GM11168 (cell line): ENCODE measurements around the gene THBS1.

Experiments
- in situ Hi-C: fragments of 300-500 bp; cut with MboI; formaldehyde crosslinking; loops from one replicate; pipeline ENCODE4 v1.12.0; 2022; ENCODE audit warnings: low sequenced_read_pairs; ENCODE audit not compliant: unreplicated experiment

THBS1 gene

GRCh38 chr15:39624806-39625205, 43.9 kb downstream of the THBS1 start:
- in situ Hi-C loops: no loop called here

DNA sequence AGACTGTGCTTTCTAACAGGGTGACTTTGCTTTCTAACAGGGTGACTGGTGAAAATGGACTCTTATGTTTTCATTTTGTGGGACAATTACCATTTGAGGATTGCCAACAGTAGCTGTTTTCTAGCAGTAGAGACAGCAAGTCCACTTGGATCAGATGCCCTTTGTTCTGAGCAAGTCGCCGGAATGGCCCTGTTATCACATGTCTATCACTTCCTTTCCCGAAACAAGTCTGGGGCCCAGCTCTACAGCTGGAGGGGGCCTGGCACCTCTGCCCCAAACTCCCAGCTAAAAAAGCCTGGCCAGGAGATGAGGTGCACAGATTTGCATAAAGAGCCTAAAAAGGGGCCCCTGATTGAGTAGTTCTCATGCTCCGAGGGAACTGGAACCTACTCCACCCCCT, 44.6 kb downstream of the THBS1 start:
- in situ Hi-C loops: no loop called here

- in situ Hi-C loops: no loop called here
These were observed 45.0 kb downstream of the THBS1 start for GRCh38 chr15:39625856-39626255.

DNA sequence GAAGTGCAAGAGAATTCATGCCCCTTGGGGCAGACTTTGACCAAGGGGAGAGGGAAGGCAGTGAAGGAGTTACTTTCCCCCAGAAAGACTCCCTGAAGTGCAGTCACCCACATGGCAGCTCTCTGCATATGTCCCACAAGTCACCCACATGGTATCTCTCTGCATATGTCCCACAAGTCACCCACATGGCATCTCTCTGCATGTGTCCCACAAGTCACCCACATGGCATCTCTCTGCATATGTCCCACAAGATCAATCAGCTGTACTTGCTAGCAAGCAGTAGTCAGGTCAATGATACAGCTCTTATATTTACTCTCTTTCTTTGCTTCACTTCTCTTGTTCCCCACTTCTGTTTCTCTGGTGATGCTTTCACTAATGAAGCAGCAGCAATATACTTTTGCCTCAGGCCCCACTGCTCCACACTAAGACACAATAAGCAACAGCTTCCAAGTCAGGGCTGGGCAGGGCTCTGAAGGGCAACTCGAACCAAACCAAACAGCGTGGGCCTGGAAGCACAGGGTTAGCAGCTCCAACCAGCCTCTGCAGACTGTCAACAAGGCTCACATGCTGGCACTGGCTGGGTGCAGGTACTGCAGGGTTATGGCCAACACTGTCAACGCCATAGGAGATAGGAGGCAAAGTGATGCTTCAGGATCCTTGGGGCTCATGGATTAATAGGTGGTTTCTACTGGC, 46.7 kb downstream of the THBS1 start:
- in situ Hi-C loops: no loop called here

DNA sequence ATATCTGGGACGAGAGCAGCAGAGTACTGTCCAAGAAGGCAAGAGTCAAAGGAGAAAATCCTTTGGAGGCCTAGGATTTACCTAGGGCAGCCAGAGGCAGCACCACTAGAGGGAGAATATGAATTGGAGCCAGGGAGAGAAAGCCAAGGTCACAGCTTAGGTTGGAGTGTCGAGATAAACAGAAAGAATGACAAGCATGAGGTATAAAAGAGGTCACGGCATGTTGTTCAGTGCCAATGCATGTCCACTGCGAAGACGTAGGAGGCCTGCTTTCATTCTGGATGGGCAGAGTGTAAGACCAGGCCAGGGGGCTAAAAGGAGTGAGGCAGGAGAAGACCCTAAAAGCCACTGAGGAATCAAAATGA, 47.2 kb downstream of the THBS1 start:
- in situ Hi-C loops: no loop called here

DNA sequence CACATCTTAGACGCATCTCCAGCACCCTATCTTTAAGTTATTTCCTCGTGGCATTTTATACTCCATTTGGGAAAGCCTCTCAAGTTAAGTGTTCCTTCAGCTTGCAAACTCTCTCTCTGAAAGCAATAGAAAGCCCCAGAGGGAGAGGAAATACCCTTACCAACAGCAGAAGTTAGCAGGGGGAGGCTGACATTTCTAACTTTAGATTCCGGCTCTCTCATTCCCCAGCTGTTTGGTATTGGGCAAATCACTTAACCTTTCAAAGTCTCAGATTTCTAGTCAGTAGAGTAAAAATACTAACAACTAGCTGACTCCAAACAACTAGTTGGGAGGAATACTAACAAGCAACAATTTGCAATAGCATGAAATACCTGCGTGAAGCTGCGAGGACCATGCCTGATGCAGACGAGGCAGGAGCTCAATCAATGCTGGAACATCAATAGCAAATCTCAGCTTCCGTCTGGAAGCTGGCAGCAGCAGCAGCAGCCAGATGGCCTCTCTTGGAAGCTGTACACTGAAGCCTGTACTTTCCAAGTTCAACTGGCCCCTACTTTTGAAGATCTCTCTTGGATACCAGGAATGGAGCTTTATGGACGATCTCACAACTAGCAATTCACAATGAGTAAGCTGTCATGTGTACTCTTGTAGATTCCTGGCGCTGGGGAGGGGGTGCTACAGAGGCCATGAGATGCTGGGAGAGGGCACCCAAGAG, 47.8 kb downstream of the THBS1 start:
- in situ Hi-C loops: no loop called here

- in situ Hi-C loops: no loop called here
These were observed 48.5 kb downstream of the THBS1 start for GRCh38 chr15:39629371-39629770.

DNA sequence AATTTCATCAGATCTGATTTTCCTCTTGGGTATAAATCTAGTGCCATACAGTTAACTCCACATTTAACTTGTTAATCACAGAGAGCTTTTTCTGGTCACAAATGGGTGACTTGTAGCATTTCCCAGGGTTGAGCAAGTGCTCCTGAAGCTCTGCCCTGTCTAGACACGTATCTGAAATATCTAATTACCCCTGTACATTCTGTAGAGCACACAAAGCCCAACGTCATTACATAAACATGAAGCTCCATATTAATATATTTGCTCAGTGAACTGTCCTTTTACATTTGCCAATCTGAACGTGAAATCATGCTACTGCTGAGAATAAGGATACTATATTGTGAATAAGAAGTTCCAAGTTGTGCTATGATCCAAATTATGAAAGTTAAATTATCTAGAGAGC, 49.0 kb downstream of the THBS1 start:
- in situ Hi-C loops: no loop called here

DNA sequence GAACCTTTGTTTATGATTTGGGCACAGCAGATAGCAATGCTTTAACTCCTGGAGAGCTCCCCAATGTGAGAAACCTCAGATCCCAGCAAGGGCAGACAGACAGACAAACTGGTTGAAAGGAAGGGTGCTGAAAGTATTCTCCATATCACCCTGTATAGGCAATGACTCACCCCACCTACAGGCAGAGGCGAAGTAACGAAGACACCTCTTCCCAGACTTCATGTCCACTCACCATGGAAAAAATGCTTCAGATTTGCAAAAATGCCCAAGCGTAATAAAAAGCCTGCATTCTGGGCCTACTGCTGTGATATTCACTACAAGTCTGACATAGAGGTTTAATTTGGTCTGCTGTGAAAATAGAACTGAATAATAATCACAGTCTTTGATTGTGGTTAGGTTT, 50.5 kb downstream of the THBS1 start:
- in situ Hi-C loops: no loop called here

- in situ Hi-C loops: no loop called here
These were observed 57.2 kb downstream of the THBS1 start for GRCh38 chr15:39638041-39638440.

GRCh38 chr15:39639037-39639436, 58.2 kb downstream of the THBS1 start:
- in situ Hi-C loops: no loop called here

GRCh38 chr15:39640665-39641064, 59.8 kb downstream of the THBS1 start:
- in situ Hi-C loops: no loop called here

- in situ Hi-C loops: no loop called here
These were observed 60.5 kb downstream of the THBS1 start for GRCh38 chr15:39641191-39641889.

DNA sequence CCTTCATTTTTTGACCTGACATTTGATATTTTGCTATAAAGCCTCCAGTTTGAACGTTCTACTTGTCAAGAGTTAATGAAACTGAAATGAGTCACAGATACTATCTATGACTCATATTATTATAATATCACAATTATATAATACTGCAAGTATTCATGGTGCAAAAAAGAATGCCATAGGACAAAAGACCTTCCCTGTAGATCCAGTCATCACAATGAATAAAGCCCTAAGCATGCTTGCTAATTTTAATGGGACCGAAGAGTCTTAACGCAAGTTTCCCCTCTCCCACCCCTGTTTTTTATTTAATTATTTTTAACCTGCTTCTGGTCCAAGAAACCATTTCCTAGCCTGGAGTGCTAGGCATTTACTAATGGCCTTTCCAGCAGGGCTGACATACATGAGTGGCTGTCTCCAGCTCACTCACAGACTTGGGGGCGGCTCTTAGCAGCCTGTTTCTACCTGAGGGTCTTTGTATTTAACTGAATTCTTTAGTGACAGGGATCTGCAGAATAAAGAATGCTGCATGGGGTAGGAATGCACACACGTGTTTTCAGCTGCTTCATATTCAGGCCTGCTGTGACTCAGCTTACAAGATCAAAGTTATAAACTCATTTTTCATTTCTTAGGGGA, 61.2 kb downstream of the THBS1 start:
- in situ Hi-C loops: no loop called here

DNA sequence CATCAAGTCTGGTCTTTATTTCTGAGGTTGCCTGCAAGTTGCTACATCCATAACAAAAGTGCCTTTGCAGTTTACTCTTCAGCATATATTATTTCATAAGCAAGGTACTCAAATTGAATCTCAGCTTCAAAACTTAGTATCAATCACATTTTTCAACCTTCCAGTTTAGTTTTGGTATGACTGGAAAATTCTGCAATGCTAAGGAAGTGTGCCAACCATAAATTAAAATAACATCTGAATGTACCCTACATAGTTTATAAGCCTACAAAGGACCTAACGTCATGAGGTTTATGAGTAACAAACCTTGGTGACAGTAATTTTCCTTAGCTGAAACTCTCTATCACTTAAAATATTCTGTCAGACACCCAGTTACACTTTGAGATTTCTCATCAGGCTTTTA, 62.8 kb downstream of the THBS1 start:
- in situ Hi-C loops: no loop called here

DNA sequence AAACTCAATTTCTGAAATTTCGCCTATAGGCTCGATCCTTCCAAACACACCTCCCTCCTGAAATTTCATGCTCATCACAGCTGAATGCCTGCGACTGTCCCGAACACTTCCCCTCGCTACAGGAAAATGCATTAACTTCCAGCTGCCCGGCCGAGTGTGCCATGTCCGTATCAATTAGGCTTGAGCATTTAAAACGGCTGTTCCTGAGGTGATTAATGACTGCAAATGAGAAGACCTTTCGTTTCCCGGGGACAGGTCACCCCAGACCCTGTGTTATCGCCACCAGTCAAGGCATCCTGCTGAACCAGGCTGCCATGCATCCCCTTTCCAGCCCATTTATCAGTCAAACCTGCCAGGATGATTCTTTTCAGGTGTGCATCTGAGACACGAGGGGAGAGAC, 63.3 kb downstream of the THBS1 start:
- in situ Hi-C loops: no loop called here

- in situ Hi-C loops: no loop called here
These were observed 64.5 kb downstream of the THBS1 start for GRCh38 chr15:39645138-39645975.

- in situ Hi-C loops: no loop called here
These were observed 65.0 kb downstream of the THBS1 start for GRCh38 chr15:39645976-39646257.

GRCh38 chr15:39646425-39646824, 65.5 kb downstream of the THBS1 start:
- in situ Hi-C loops: no loop called here
